GM19455 (cell line): ENCODE results near the gene LEMD2.

Experiments used
- ATAC-seq: cut with Tn5 transposase; IDR thresholded peaks from one replicate; pipeline ENCODE4 v1.9.1; 2021; ENCODE audit not compliant: unreplicated experiment

Gene LEMD2

DNA sequence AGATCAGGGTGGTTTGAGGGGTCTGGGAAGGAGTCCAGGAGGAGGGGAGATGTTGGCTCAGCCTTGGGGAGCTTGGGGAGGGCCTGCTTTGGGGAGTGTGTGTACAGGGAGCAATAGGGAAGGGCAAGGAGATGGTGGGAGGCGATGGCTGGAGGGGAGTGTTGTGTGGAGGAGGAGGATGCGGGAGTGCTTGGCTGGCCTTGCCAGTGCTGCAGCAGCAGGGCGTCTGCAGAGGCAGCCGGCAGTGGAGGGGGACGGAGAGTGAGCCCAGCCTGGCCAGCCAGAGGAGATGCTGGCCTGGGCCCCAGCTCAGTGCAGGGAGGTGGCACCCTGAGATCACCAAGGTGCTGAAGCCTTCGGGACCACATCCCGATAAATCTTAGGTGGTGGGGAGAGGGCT lies 46.1 kb downstream of the LEMD2 start:
- no peak for ATAC-seq

DNA sequence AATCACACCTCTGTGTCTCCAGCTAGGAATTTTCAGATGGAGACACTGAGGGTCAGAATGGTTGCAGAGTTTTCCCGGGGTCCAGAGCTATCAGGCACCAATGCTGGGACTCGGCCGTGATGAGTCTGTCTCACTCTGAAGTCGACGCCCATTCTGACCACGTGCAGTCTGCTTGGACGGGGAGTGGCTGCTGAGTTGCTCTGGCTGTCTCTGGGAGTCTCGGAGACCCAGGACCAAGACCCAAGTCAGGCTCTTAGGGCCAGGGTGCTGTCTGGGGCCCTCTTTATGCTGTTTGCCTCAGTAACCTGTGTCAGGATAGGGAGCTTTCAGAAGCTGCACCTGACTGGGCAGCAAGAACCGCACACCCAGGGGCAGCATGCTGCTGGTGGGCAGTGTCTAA lies 46.8 kb downstream of the LEMD2 start:
- ATAC-seq, result no peak

DNA sequence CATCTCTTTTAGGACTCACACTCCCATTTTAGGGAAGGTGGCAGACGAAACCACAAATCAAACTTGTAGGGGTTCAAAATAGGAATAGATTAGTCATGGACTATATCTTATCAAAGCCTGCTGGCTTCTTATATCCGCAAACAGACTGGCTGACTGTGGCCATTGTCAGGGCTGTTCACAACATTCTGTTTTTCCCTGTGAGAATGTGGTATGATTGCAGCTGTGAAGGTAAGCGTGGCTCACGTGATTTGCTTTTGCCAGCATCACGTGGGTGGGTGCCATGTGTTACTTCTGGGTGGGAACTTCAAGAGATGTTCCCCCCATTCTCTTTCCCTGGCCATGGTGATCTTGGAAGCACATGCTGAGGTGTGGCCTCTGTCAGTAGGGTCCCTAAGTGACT lies 48.1 kb downstream of the LEMD2 start:
- ATAC-seq, result no peak

DNA sequence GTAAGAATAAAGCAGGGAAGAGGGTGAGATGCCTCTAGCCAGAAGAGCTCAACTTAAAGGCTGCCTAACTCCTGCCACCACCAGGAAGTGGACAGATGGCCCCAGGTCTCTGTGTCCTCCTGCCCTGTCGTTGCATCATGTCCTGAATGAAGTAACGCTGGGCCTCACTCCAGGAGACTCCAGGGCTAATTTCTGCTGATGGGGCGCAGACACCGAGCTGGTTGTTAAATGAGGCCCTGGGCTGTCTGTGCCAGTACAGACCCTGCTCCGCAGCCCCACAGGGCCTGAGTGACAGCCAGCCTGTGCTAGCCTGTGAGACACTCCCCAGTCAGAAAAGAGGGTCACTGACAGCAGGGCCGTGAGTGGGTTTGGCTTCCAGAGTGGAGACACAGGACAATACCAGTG lies 48.7 kb downstream of the LEMD2 start:
- ATAC-seq, result no peak

DNA sequence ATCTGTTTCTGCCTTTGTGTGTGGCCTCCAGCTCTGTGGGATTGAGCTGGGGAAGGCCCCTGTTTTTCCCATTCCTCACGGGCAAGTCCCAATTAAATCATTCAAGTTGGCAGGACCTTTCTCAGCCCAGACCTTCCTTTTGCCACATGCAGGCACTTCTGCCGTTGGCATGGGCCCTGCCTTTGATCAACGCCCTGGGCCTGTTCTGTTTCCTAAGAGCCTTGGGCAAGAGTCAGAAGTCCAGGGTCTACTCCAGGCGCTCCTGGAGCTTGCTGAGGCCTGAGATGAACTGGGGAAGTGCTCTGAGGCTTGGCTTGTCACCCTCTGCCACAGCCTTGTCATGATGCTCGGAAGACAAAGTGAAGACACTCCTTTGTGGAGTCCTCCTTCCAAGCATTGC lies 49.4 kb downstream of the LEMD2 start:
- no peak for ATAC-seq

DNA sequence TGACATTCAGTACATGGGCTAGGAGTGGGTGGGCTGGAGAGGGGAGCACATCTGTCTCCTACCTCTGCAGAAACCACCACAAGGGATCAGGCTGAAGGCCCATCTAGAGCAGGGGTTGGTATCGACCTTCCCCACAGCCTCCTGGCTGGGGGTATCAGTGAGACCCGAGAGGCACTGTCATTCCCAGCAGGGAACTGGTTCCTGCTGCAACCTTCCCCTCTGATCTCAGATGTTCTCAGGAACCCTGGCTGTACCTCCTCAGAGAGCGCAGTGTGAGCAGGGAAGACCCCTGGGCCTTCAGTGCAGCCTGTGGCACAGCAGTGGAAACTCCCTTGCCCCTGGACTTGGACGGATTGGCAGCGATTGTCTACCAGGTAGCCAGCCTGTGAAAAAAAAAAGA lies 50.1 kb downstream of the LEMD2 start:
- ATAC-seq, result no peak

DNA sequence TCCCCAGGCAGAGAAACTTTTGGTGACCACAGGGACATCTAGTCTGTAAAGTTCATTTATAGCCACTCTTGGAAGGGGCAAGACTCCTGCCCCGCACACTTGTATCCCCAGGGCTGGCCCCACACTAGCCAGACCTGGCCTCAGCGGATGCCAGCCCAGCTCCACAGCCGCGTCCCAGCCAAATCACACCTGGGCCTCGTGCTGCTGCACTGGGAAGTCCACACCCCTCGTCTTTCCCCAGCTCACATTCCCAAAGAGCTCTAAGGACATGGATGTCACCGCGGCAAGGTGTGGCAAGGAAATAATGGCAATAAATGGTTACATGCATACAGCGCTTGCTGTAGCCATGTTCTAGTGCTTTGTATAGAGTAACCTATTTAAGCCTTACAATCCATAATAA lies 50.8 kb downstream of the LEMD2 start:
- ATAC-seq, result no peak

DNA sequence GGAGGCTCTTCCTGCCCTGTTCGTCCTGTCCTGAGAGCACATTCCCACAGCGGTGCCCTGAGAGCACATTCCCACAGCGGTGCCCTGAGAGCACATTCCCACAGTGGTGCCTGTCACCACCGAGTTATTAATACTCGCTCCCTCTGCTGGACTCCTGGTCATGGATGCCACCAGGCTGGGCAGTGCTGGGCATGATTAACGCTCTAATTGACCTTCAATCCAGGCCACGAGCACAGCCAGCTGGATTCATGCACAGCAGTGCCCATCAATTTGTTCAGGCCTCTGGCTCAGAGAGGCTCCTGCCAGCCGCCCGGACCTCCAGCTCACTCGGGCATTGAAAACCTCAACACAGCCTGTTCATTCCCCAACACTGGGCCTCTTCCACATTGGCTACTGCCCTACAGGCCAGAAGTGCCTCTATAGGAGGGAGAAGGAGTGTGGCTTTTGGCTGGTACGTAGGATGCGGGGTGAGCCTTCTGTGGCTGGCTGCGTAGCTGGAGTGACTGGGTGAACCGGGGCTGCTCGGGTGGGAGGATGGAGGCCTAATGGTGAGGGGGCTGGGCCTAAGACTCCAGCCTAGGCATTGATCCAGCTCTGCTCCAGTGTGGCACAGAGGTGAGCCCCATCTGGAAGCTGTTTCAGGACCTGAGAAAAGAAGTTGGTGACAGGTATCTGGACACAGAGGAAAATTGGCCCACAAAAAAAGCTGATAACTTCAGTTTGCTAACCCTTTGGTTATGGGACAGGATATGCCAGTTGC lies 51.5 kb downstream of the LEMD2 start:
- no peak for ATAC-seq

DNA sequence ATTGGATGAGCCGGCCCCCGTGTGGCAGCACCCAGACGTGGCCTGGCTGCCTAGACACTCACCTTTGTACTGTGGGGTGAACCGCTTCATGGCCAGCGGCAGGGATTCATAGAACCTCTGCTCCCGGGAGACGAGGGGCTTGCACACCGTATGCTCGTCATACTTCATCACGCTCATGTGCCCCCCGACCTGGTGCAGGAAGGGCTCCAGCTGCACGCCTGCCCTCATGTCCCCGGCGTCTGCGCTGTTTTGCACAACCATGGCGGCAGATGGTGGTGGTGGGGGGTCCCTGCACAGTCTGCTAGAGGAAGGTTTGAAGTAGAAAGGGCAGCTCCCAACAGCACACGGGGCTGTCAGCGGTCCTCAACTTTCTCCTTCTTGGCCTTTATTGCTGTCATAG lies 53.7 kb downstream of the LEMD2 start:
- no peak for ATAC-seq

DNA sequence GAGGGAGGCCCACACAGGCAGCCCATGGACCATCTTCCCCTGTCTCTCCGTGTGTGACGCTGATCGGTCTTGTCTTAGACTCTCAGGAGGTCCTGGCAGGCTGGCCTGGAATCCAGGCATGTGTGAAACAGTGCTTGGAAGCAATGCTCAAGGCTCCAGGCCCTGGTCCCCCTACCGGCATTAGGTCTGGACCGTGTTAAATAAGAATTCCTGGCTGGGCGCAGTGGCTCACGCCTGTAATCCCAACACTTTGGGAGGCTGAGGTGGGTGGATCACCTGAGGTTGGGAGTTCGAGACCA lies 55.3 kb downstream of the LEMD2 start:
- no peak for ATAC-seq

DNA sequence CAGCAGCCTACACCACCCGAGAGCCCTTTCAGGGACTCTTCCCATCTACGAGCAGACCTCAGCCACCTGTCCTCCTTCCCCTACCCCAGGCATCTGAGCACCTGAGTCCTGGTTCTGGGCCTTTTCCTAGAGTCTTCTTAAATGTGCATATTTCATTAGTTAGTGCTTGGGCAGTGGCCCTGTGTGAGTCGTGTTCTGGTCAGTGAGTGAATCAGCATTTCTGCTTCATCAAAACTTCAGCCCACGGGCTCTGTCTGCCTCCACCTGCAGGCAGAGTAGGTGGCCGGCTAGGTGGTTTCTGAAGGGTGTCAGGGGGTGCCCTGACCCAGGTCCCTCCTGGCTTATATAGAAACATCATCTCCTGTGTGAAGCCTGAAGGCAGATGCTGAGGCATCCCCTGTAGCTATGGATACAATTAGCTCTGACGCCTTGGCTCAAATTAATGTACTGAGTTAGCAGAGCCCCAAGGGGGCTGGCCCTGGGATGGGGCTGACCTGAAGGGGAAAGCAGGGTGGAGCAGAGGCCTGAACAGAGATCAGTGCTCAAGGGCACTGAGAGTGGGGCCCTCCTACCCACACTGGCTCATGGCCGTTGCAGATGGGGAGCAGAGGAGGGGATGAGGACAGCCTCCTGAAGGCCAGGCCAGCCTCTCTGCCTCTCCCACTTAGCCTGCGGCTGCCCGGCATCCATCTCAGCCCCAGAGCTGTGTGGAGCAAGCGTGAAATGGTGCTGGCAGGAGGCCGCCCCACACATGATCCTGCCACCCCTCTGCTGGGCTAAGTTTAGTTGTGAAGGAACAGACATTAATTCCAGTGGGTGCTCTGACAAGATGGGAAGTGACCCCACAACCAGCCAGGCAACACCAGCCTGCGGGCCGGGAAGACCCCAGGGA lies 55.9 kb downstream of the LEMD2 start:
- no peak for ATAC-seq

DNA sequence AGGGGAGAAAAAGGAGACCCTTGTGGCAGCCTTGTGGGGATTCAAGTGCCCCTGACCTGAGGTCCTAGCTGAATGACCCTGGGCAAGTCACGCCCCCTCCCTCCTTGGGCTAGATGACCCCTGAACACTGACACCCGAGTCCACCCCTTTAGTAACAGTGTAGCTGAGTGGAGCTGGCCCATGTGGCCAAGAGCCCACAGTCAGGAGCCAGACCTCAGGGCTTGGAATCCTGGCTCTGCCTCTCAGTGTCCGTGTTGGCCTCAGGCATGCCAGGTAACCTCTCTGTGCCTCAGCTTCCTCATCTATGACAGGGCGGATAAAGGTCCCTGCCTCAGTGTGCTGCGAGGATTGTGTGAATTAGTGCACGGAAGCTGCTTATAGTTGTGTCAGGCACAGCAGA lies 56.5 kb downstream of the LEMD2 start:
- no peak for ATAC-seq

DNA sequence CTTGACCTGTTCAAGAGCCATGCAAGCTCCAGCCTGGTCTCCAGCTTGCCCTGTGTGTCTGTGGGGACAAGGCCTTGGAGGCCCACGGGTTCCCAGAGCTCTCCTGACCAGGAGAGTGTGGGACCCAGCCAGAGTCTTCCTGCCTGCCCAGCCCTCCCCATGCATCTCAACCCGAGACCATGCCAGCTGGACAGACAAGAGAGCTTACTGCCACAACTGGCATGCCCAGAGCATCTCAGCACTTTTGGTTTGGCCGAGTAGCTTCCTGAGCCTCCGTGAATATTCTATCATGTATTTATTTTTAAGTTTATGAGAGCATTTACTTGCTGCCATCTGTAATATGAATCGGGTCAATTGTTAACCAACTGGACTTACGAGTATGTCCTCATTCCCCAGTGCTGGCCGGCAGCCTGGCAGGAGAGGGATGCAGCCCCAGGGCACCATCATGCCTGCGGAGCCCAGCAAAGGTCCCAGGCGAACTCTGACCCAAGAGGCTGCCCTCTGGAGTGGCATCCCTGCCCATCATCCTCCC lies 57.1 kb downstream of the LEMD2 start:
- no peak for ATAC-seq

DNA sequence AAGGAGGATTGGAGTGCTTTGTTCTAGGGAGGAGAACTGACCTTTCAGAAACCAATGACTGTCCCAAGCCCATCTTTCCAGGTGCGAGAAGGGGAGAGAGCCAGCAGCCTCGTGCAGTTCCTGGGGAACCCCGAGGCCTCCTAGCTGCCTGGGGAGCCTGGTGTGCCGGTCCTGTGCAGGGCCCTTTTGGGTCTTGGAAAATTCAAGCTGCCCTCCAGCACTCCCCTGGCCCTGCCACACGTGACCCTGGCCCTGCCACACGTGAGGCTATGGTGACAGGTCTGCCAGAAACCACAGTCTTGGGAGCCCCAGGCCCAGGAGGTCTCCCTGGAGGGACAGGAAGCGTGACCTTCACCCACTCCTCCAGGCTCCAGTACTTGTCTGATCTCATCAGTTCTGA lies 57.9 kb downstream of the LEMD2 start:
- ATAC-seq, result no peak

DNA sequence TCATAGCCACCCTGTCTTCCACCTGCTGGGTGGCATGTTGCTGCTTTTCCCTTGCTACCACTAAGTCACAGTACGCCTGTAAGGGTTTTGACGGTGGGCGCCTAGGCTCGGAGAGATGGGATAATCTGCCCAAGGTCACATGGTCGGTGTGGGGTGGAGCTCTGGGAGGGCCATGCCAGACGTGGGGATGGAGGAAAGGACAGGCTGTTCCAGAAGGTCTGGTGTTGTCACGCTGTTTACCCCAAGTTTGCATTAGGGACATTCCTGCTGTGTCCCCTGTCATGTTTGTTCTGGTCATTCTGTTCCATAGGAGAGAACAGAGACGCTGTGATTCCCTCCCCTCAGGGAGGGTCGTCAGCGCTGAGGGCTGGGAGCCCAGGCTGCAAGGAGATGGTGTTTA lies 58.3 kb downstream of the LEMD2 start:
- ATAC-seq, result no peak

DNA sequence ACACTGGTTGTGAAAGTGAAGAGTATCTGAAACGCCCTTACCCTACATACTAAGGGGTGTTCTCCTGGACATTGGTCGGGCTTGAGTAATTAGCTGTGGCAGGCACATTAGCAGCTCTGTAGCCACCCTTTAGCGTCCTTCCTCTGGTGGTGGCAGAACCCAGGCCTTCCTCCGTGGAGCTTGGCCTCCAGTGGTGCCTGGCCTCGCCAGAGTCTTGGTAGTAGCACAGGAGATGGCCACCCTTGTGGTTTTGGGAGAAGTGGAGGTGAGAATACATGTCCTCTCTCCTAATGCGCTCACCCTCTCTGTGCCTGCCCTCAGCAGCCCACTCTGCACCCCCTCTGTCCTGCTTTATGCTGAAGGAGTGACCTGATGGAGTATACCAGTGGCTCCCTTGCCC lies 59.9 kb downstream of the LEMD2 start:
- ATAC-seq, result no peak

DNA sequence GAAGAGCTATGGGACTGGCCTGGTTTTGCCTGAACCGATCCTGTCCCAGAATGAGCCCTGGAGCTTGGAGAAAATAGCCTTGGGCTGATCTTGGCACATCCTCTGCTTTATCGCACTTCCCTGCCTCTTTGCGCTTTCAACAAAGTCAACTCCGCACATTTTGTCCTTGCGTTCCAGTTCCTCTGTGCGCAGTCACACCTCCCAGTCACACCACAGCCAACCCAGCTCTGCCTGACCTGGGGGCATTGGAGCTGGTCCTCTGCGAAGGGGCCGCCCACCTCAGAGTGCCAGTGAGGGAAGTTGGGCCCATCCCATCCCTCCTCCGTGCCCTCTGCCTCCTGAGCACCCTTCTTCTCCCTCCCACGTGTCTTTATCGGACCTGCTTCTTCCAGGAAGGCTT lies 60.5 kb downstream of the LEMD2 start:
- ATAC-seq, result no peak

DNA sequence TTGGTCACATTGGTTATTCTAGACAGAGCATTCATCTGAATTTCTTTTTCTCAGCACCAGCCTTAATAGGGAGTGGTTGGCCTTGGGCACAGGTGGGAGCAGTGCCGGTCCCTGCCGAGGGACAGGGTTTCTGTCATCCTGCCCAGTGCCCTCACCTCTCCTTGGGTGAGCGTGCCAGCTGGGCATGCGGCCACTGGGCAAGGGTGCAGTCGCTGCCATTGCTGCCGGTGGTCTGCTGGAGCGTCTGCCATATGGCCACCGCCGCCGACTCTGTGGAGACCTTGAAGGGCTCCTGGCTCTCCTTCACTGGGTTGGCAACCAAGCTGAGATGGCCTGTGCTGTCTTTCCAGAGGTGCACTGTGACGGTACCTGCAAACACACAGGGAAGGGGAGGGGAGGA lies 61.0 kb downstream of the LEMD2 start:
- ATAC-seq, result no peak

DNA sequence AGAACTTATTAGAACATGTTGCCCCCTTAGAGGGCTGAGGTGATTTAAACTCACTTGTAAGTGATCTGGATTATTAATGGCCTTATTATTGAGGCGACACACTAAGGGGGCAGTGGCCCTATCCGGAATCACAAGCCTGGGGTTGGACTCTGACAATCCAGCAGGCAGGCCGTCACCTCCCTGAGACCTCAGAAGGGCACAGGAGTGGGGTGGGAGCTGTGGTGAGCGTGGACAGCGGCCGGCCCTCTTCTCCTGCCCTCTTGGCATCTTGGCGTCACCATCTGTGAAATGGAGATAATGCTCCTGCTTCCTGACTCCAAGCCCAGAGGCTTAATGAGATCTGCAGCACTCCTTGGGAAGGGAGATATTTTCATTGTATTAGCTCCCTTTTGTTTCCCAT lies 61.8 kb downstream of the LEMD2 start:
- no peak for ATAC-seq

DNA sequence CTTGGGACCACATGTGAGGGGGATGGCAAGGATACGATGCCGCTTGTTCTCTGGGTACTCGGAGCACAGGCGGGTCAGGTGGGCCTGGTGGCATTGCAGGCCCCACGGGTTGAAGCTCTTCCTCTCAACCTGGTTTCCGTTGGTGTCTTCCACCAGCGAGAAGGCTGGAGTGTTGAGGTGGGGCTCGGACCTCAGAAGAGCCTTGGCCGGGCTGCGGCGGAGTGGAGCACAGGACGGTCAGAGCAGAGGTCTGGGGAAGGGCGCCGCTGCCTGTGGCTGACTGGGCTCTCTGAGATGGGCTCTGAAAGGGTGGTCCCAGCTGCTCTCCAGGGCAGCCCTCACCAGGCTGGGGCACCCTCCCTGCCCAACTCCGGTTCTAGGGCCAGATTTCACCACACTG lies 62.2 kb downstream of the LEMD2 start:
- ATAC-seq, result no peak

DNA sequence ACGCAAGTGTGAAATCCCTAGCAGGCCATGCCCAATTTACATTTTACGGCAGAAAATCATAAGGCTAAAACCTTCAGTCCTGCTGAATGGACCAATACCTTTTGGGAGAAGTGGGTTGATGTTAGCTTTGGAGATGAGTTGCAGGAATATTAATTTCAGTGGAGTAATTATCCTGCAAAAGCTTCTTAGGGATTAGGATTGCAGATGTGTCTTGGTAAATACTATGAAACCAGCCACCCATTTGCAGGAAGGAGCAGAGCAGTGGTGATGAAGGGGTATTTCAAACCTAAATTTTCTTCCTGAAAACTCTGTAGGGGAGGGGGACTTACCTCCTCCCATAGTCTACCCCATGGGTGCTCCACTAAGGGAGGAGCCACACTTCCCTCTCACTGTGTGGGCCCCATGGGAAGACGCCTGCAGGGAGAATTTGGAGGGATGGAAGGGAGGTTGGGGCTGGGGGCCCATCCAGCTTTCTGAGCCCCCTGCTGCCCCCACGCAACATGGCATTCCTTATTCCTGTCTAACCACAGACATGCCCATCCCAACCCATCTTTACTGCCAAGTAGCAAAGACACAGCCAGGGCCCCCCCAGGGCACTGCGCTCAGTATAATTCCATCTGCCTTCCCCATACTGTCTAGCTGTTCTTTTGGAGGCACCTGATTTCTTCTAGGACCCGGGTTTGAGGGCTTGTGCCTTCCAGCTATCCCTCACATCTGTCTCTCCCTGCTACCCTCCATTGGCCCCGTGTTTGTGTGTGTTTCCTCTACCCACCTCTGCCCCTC lies 62.8 kb downstream of the LEMD2 start:
- ATAC-seq, result no peak

DNA sequence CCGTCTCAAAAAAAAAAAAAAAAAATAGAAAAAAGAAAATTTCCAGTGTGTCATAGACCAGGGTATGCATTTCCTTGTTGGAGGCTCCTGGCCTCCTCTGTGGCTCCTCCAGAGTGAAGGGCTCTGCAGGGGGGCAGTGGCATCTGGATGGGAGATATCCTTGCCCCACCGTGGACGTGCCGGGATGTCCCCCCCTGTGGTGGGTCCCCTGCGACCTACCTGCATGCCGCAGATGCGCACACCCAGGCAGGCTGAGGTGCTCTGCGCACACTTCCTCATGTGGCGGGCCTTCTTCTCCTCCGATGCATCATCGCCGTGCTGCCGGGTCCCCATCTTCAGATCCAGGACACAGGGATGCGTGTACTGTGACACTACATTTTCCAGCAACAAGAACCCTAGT lies 63.7 kb downstream of the LEMD2 start:
- no peak for ATAC-seq
